Measurements from ENCODE around the gene FRMD4A.

DNA sequence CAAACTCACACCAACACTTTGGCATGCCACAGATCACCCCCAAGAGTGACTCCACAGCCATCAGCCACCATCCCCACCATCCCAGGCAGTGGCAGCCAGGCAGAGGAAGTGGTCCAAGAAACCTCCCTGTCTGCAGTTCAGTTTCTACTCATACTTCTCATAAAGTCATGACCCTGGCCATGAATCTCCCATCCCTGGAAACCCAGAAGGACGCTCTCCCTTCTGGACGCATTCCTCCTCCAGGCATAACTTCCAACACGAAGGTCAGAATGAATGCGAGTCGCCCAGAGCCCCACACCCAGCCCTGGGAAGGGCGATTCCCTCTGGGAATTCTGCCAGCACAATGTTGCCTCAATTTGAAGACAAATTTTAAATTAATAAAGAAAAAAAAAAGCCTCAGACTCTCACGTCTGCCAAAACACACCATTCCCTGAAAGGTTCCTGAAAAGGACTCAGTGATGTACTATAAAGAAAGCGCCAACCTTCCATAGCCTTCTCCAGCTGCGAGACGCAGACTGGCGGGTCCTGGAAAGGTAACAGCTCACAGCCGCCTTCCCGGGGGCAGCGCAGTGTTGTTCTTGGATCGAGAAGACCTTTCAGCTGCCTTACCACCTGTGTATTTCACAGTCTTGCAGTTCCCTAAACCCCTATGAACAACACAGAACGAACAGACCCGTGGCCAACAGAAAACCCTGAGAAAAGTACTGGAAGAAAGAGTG is 307.6 kb downstream of the FRMD4A start:
- TF ChIP-seq, protein P1, sequence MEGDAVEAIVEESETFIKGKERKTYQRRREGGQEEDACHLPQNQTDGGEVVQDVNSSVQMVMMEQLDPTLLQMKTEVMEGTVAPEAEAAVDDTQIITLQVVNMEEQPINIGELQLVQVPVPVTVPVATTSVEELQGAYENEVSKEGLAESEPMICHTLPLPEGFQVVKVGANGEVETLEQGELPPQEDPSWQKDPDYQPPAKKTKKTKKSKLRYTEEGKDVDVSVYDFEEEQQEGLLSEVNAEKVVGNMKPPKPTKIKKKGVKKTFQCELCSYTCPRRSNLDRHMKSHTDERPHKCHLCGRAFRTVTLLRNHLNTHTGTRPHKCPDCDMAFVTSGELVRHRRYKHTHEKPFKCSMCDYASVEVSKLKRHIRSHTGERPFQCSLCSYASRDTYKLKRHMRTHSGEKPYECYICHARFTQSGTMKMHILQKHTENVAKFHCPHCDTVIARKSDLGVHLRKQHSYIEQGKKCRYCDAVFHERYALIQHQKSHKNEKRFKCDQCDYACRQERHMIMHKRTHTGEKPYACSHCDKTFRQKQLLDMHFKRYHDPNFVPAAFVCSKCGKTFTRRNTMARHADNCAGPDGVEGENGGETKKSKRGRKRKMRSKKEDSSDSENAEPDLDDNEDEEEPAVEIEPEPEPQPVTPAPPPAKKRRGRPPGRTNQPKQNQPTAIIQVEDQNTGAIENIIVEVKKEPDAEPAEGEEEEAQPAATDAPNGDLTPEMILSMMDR (IDR thresholded peaks at IDR 0.05; ENCODE audit: low read depth, low read length), result no peak
- TF ChIP-seq POLR2A (IDR thresholded peaks at IDR 0.05; ENCODE audit: extremely low read depth, insufficient read length) (no peak), MYC (IDR thresholded peaks at IDR 0.05; ENCODE audit: low read depth, low read length) (no peak)
- TF ChIP-seq, protein P2, sequence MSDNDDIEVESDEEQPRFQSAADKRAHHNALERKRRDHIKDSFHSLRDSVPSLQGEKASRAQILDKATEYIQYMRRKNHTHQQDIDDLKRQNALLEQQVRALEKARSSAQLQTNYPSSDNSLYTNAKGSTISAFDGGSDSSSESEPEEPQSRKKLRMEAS (IDR thresholded peaks at IDR 0.05; ENCODE audit: low read depth, low read length), result no peak

Measured in NB4 (cell line).